ENCODE measurements around the gene OTOP1.
"Not testable (repeated sequence)": the region's sequence is repeated elsewhere in the genome, so short reads cannot be mapped to it uniquely, and the experiment has no call there.

The OTOP1 gene

GRCh38 chr4:4160956-4161665 lies 65.6 kb downstream of the OTOP1 start:
- not testable (repeated sequence) for DNase-seq

- DNase-seq = not testable (repeated sequence)
Observed at GRCh38 chr4:4145622-4146021, 81.1 kb downstream of the OTOP1 start.

- not testable (repeated sequence) for DNase-seq
Observed at GRCh38 chr4:4143376-4143775, 83.4 kb downstream of the OTOP1 start.

DNA sequence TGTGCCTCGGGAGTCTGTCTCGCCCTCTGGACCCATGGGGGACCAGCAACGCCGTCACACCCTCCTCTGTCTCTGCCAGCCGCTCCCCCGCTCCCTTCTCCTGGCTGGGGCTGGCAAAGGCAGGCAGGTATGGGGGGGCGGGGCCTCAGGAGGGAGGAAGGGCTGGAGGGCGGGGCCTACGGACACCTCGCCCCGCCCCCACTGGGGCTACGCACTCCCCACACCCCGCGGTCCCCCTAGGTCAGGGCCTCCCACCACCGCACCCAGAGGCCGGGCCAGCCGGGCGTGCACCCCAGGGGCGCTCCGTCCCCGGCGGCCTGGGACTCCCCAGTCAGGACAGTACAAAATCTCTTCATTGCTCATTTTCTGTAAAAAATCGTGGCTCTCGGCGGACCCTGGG lies 84.0 kb downstream of the OTOP1 start:
- not testable (repeated sequence) for DNase-seq

DNA sequence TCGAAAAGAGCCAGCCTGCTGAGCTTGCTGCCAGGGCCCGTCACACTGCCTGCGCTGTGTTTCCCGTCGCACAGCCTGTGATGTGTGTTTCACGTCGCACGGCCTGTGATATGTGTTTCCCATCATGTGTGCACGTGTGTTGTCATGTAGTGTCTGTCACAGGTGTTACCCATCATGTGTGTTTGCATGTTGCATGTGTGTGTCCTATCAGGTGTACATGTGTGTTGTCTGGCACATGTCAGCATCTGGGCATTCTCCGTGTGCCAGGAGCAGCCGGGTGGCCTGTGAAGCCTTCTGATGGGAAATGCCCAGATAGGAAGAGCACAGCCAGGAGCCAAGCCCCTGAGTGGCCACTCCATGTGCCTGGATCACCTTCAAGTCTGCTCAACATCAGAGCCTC lies 85.5 kb downstream of the OTOP1 start:
- not testable (repeated sequence) for DNase-seq

Data from GF-D8 (cell line).